HAP-1 (cell line): ENCODE measurements around the gene TMED6.
"Not testable (repeated sequence)": the region's sequence is repeated elsewhere in the genome, so short reads cannot be mapped to it uniquely, and the experiment has no call there.

Source experiments
- DNase-seq, 2 experiments: peaks; one replicate each; pipeline ENCODE4 v3.0.0-alpha.2; 2016 to 2020; ENCODE audit warnings: low spot score in 2 of 2
- H3K27me3 ChIP-seq: fragments of 250-450 bp; sonication (Bioruptor Pico); 2 replicates; pipeline ENCODE4 v1.5.1; 2020; ENCODE audit warnings: low read depth, mild to moderate bottlenecking, moderate library complexity
- H3K36me3 ChIP-seq: fragments of 250-450 bp; sonication (Bioruptor Pico); replicated peaks from 2 replicates; pipeline ENCODE4 v1.5.1; 2020; ENCODE audit warnings: mild to moderate bottlenecking
- H3K4me1 ChIP-seq: fragments of 250-450 bp; sonication (Bioruptor Pico); 2 replicates; pipeline ENCODE4 v1.5.1; 2020; ENCODE audit warnings: mild to moderate bottlenecking
- H3K4me3 ChIP-seq: fragments of 250-450 bp; sonication (Bioruptor Pico); 2 replicates; pipeline ENCODE4 v1.5.1; 2020; ENCODE audit warnings: mild to moderate bottlenecking, moderate library complexity
- H3K9me3 ChIP-seq: fragments of 250-450 bp; sonication (Bioruptor Pico); 2 replicates; pipeline ENCODE4 v1.5.1; 2020; ENCODE audit warnings: mild to moderate bottlenecking, moderate library complexity
- in situ Hi-C: fragments of 300-500 bp; cut with MboI; formaldehyde crosslinking; loops from 3 replicates; pipeline ENCODE4 v1.14.3; 2020; ENCODE audit warnings: low sequenced_read_pairs, inconsistent platforms, mixed read lengths

The TMED6 gene

DNA sequence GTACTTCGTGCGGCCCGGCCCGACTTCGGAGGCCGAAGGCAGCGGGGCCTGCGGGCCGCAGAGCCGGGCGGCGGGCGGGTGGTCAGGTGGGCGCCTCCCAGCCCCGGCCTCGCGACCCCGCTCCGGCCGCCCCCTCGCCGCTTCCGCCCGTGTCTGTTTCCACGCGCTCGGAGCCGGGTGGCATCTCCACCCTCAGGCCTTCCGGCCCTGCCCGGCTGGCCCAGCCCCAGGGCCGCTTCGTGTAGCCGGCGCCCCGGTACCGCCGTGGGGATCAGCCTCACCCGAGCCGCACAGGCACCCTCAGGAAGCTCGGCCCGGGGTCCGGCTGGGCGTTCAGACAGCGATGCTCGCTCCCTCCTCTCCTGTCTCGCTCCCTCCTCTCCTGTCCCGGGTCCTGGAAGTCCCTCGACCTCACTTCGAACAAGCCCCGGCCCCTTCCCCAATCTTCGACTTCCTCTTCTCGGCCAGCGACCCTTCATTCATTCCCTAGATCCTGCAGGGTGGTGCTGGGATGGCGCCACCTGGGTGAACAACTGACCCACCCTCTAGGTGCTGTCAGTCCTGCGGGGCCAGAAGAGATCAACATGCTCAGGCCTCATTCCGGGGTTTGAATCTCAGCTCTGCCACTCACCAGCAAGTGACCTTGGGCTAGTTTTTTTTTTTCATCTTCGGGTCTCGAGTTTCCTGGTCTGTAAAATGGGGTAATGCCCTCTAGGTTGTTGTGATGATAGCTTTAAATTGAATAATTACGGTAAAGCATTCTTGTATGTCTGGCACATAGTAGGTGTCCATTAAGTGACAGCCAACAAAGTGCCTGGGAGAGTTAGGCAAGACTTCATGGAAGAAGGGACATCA is 39.8 kb downstream of the TMED6 start:
- Histone ChIP-seq H3K4me1 (peaks cover 3% of the 10 kb centered on the region), H3K36me3 (peaks cover 37% of the 10 kb centered on the region), H3K4me3 (peak overlapping the region; percentile 83), H3K27me3 (no peaks in the 10 kb centered on the region), H3K9me3 (no peaks in the 10 kb centered on the region)
- in situ Hi-C loops: no loop called here
- DNase-seq: peak in 1 of 2 experiments; percentile 63

DNA sequence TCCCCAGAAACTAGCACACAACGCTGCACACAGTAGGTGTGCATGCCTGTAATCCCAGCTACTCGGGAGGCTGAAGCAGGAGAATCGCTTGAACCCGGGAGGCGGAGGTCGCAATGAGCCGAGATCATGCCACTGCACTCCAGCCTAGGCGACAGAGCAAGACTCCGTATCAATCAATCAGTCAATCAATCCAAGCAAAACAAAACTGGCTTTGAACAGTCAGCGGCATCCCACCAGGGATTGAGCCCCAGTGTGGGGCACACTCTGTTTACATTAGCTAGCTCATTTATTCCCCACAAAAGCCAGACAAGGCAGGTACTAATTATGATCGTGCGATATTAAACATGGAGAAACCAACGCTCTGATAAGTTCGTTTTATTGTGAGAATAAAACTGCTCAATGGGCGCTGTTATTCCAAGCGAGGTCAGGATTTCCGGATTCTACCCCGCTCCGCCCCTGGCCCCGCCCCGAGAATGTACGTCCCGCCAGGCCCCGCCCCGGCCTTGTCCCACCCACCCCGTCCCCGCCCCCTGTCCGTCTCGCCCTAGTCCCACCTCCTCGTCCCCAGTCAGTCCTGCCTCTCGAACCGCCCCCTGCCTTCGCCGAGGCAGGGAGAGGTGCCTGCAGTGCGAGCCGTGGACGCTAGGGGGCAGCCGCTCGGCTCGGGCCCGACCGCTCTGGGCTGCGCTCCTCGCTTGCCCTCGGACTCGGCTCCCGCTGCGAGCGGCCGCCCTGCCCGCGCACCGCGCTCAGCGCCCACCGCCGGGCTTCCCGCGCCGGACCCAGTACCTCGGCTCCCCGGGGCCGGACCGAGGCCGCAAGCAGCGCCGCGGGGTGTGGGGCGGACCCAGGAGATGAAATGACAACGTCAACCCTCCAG is 40.7 kb downstream of the TMED6 start, which contains the start of gene VPS4A:
VPS4A (plus strand) TSS at position 698 of the 880 bp plus-strand sequence; CDS start at position 860, 162 bp downstream.
- in situ Hi-C loops: no loop called here
- Histone ChIP-seq H3K36me3 (peaks cover 28% of the 10 kb centered on the region), H3K4me3 (peak within 1 kb of the TSS; percentile 83), H3K9me3 (no peaks in the 10 kb centered on the region), H3K27me3 (no peaks in the 10 kb centered on the region), H3K4me1 (peaks cover 3% of the 10 kb centered on the region)
- DNase-seq: peak; percentile 93 to 98

DNA sequence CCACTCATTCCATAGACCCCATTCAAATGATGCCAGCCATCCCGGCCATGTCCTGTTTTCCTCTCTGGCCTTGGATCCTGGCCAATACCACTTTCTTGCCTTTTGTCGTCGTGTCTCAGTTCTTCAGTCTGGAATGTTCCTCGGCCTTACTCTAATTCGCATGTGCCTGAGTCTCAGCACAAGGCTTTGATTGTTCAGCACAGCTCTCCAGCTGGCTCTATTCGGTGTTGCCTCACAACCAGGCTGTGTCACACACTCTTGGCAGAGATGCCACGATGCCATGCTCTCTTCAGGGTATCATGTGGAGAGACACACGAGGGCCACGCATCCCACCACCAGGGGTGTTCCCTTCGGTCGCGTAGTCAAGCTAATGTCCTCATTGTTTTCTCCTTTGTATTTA is 42.3 kb downstream of the TMED6 start:
- no peak for DNase-seq
- H3K4me1 ChIP-seq: peaks cover 7% of the 10 kb centered on the region
- in situ Hi-C loops: no loop called here

DNA sequence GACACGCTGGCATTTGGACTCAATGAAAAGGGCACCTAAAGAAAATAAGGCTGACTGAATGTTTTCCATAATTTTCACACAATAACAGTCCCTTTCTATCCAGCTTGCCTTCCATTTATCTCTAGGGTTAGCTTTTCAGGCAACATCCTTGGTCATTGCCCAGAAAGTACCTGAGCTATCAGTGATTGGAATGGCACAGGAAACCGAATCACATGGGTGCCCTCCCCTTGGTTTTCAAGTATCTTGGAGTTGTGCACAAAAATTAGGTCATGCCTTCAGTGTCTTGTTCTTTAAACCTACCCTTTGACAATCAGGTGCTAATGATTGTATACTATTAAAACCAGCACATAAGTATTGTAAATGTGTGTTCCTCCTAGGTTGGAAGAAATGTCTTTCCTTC is 43.7 kb downstream of the TMED6 start:
- peaks cover 7% of the 10 kb centered on the region for H3K4me1 ChIP-seq
- H3K27me3 ChIP-seq: no peaks in the 10 kb centered on the region
- no peak for DNase-seq
- no peak overlapping the region for H3K4me3 ChIP-seq
- in situ Hi-C loops: no loop called here
- no peaks in the 10 kb centered on the region for H3K9me3 ChIP-seq
- H3K36me3 ChIP-seq: peaks cover 6% of the 10 kb centered on the region; the same call in 1 of the 2 replicates

More for the DNA sequence above, 42.3 kb downstream of the TMED6 start:
- no peaks in the 10 kb centered on the region for H3K27me3 ChIP-seq
- no peaks in the 10 kb centered on the region for H3K9me3 ChIP-seq
- H3K36me3 ChIP-seq: peaks cover 13% of the 10 kb centered on the region
- H3K4me3 ChIP-seq: no peak overlapping the region

DNA sequence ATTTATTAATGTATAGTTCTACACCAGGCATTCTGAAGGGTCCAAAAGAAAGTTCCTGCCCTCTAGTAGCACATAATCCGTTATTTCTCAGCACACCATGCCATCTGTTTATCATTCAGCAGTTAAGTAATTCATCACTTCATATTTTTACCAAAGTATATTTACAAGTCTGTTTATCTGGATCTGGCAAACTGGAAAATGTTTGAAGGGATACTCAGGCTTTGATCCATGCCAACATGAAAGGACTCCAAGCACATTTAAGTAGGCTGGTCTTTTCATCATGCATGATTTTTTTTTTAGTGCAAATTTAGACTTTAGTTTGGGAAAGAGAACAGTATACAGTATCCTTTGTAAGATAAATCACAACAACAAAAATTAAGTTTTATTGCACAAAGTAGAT is 44.5 kb downstream of the TMED6 start:
- no peak for DNase-seq
- no peaks in the 10 kb centered on the region for H3K27me3 ChIP-seq
- in situ Hi-C loops: no loop called here
- H3K36me3 ChIP-seq: peaks cover 6% of the 10 kb centered on the region; the same call in 1 of the 2 replicates
- H3K4me3 ChIP-seq: no peak overlapping the region
- H3K9me3 ChIP-seq: no peaks in the 10 kb centered on the region
- peaks cover 7% of the 10 kb centered on the region for H3K4me1 ChIP-seq

DNA sequence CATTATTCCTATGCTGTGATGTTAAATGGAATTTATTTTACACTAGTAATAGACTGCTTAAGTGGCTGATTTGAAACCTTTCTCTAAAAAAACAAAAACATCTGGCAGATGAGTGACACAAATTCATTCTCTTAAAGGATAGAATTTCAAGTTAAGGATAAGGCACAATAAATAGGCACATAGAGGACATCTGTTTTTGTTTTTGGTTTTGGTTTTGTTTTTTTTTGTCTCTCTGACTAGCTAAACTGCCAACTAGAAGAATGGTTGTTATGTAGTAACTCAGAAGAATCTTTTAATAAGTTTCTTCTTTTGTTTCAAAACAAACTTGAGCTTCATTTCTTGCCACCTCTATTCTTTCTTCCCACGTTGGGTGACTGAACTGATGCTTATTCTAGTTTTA is 45.6 kb downstream of the TMED6 start:
- no peak for DNase-seq
- Histone ChIP-seq H3K4me3 (no peak overlapping the region), H3K4me1 (peaks cover 7% of the 10 kb centered on the region), H3K27me3 (no peaks in the 10 kb centered on the region), H3K9me3 (no peaks in the 10 kb centered on the region), H3K36me3 (no peaks in the 10 kb centered on the region)
- in situ Hi-C loops: no loop called here

DNA sequence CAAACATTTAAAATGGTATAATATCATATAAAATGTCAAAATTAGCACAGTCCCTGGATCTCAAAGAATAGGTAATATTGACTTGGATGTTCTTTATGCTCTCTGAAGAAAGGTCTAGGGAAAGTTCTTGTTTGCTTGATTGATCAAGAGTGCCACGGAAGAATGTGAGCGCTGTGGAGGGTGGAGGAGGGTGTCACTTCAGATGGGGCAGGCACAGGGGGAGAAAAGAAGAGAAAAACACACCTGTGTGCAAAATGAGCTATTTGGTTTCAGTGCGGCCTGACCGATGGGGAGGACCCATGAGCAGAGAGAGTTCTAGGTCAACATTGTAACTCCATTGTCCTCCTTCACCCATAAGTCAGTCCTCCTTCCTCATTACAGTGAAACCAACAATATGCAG is 49.3 kb downstream of the TMED6 start:
- in situ Hi-C loops: no loop called here
- Histone ChIP-seq H3K36me3 (peaks cover 9% of the 10 kb centered on the region), H3K4me1 (peaks cover 3% of the 10 kb centered on the region; the same call in 1 of the 2 replicates), H3K27me3 (no peaks in the 10 kb centered on the region), H3K9me3 (no peaks in the 10 kb centered on the region), H3K4me3 (no peak overlapping the region)
- no peak for DNase-seq

DNA sequence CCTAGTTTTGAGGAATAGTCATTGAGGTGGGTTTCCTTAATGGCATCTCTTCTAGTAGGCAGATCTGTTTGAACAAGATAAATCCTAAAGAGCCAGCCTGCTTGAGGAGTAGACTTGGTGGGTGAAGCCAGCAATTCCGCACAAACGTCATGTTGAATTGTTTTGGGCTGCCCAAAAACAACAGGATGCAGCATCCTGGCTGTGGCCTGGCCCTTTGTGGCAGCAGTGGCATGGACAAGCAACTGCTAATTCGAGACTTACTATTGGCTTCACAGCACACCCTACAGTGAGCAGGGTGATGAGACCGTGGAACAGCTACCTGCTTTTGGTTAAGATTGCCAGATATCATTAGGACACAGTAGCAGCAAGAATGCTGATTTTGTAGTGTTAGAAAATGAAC is 49.7 kb downstream of the TMED6 start:
- H3K4me1 ChIP-seq: peaks cover 3% of the 10 kb centered on the region; the same call in 1 of the 2 replicates
- H3K4me3 ChIP-seq: no peak overlapping the region
- H3K36me3 ChIP-seq: peaks cover 9% of the 10 kb centered on the region
- H3K27me3 ChIP-seq: no peaks in the 10 kb centered on the region
- in situ Hi-C loops: no loop called here
- no peak for DNase-seq
- H3K9me3 ChIP-seq: no peaks in the 10 kb centered on the region

DNA sequence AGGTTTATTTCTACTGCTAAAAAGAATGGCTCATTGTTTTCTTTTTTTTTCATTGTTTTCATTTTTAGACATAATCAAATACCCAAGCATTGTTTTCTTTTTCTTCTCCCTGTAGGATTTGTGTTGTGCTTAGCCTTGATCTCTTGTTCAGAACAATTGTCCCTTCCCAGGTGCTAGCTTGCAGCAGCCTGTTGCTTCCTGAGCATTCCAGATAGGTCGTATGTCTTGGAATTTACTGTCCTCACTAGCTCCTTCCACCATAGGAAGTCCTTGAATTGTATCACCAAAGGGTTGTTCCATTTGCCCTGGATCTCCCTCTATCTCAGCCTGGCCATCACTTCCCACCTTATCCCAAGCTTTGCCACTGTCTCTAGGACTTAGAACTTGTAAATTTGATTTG is 50.4 kb downstream of the TMED6 start:
- no peak overlapping the region for H3K4me3 ChIP-seq
- in situ Hi-C loops: no loop called here
- no peaks in the 10 kb centered on the region for H3K27me3 ChIP-seq
- no peak for DNase-seq
- H3K9me3 ChIP-seq: no peaks in the 10 kb centered on the region
- peaks cover 9% of the 10 kb centered on the region for H3K36me3 ChIP-seq
- H3K4me1 ChIP-seq: peaks cover 3% of the 10 kb centered on the region; the same call in 1 of the 2 replicates

DNA sequence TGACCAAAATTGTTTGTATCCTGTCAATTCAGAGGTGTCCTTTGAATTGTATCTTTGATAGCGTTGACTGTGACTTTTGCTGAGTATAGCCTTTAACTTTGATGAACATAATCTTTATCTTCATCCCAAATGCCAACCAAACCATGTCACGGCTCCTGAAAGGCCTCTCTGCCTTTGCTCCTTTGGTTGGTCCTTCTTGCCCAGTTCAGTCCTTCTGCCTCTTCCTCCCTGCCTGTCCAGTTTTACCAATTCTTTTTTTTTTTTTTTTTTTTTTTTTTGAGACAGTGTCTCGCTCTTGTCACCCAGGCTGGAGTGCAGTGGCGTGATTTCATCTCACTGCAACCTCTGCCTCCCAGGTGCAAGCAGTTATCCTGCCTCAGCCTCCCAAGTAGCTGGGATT is 53.3 kb downstream of the TMED6 start:
- in situ Hi-C loops: no loop called here
- no peaks in the 10 kb centered on the region for H3K4me1 ChIP-seq
- no peak overlapping the region for H3K4me3 ChIP-seq
- H3K9me3 ChIP-seq: no peaks in the 10 kb centered on the region
- H3K27me3 ChIP-seq: no peaks in the 10 kb centered on the region
- DNase-seq: no peak
- peaks cover 9% of the 10 kb centered on the region for H3K36me3 ChIP-seq

DNA sequence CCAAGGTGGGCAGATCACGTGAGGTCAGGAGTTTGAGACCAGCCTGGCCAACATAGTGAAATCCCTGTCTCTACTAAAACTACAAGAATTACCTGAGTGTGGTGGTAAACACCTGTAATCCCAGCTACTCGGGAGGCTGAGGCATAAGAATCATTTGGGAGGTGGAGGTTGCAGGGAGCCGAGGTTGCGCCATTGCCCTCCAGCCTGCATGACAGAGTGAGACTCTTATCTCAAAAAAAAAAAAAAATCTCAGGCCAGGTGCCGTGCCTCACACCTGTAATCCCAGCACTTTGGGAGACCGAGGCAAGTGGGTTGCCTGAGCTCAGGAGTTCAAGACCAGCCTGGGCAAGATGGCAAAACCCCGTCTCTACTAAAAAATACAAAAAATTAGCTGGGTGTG is 54.8 kb downstream of the TMED6 start:
- in situ Hi-C loops, DNase-seq, H3K9me3 ChIP-seq: not testable (repeated sequence)

DNA sequence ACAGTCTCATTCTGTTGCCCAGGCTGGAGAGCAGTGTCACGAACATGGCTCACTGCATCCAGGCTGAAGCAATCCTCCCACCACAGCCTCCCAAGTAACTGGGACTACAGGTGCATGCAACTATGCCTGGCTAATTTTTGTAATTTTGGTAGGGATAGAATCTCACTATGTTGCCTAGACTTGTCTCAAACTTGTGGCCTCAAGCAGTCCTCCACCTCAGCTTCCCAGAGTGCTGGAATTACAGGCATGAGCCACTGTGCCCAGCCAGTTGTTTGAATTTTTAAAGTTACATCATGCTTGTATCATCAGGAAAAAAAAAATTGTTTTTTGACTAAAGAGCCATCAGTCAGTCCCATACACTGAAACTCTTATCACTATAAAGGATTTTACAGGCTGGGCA is 57.5 kb downstream of the TMED6 start:
- Histone ChIP-seq H3K27me3 (no peaks in the 10 kb centered on the region), H3K4me3 (no peak overlapping the region), H3K36me3 (no peaks in the 10 kb centered on the region), H3K4me1 (no peaks in the 10 kb centered on the region), H3K9me3 (no peaks in the 10 kb centered on the region)
- no peak for DNase-seq
- in situ Hi-C loops: no loop called here

More for the DNA sequence above, 54.8 kb downstream of the TMED6 start:
- H3K4me3 ChIP-seq, H3K36me3 ChIP-seq, H3K27me3 ChIP-seq, H3K4me1 ChIP-seq: not testable (repeated sequence)

DNA sequence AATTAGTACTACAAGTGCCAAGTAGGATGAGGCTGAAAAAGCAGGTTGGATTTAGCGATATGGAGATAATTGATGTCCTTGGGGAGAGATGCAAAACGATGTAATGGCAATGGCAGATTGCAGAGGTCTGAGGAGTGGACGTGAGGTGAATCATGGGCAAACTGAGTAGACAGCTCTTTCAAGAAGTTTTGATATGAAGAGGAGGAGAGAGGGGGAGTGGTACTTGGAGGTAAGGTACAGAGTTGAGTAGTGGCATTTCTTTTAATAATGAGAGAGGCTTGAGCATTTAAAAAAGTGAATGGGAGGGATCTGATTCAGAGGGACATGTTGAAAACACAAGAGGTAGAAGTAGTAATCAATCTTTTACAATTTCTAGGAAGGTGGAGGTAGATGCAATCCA is 58.2 kb downstream of the TMED6 start:
- no peak overlapping the region for H3K4me3 ChIP-seq
- no peaks in the 10 kb centered on the region for H3K27me3 ChIP-seq
- no peaks in the 10 kb centered on the region for H3K4me1 ChIP-seq
- in situ Hi-C loops: no loop called here
- no peak for DNase-seq
- H3K36me3 ChIP-seq: no peaks in the 10 kb centered on the region
- no peaks in the 10 kb centered on the region for H3K9me3 ChIP-seq
